ENCODE measurements around the gene ERVH48-1.
"Not testable (repeated sequence)": the region's sequence is repeated elsewhere in the genome, so short reads cannot be mapped to it uniquely, and the experiment has no call there.

Gene ERVH48-1

GRCh38 chr21:42918291-42918690, 7.1 kb downstream of the ERVH48-1 start:
- H3K4me3 ChIP-seq: no peak overlapping the region
- no peak overlapping the region for H3K27ac ChIP-seq

- Histone ChIP-seq H3K4me3 (no peak overlapping the region), H3K27ac (no peak overlapping the region)
These were observed 12.0 kb downstream of the ERVH48-1 start for GRCh38 chr21:42913476-42913875.

- H3K27ac ChIP-seq, H3K4me3 ChIP-seq: not testable (repeated sequence)
These were observed 13.5 kb downstream of the ERVH48-1 start for GRCh38 chr21:42911920-42912319.

- H3K27ac ChIP-seq, H3K4me3 ChIP-seq: not testable (repeated sequence)
These were observed 16.9 kb downstream of the ERVH48-1 start for GRCh38 chr21:42908484-42908883.

GRCh38 chr21:42906233-42906632, 19.2 kb downstream of the ERVH48-1 start:
- no peak overlapping the region for H3K4me3 ChIP-seq
- no peak overlapping the region for H3K27ac ChIP-seq

GRCh38 chr21:42905195-42905594, 20.2 kb downstream of the ERVH48-1 start:
- H3K4me3 ChIP-seq: no peak overlapping the region
- H3K27ac ChIP-seq: no peak overlapping the region

GRCh38 chr21:42903817-42904216, 21.6 kb downstream of the ERVH48-1 start:
- Histone ChIP-seq H3K4me3 (no peak overlapping the region), H3K27ac (no peak overlapping the region)

GRCh38 chr21:42900446-42900845, 25.0 kb downstream of the ERVH48-1 start:
- H3K27ac ChIP-seq: no peak overlapping the region
- H3K4me3 ChIP-seq: no peak overlapping the region

- peak within 1 kb of the TSS; percentile 82 to 99 (median 96) for H3K27ac ChIP-seq
- peak within 1 kb of the TSS; percentile 59 to 97 (median 75) for H3K4me3 ChIP-seq
These were observed 32.3 kb downstream of the ERVH48-1 start, which contains the start of gene NDUFV3 for GRCh38 chr21:42892931-42893755. NDUFV3 (plus strand) TSS chr21:42893309; CDS start chr21:42893334, 25 bp downstream.

- peak overlapping the region; percentile 38 to 98 (median 96) for H3K27ac ChIP-seq
- peak overlapping the region; percentile 59 to 97 (median 75) for H3K4me3 ChIP-seq
These were observed 32.9 kb downstream of the ERVH48-1 start for GRCh38 chr21:42892582-42892930.

GRCh38 chr21:42887326-42887725, 38.1 kb downstream of the ERVH48-1 start:
- H3K4me3 ChIP-seq: no peak overlapping the region
- H3K27ac ChIP-seq: no peak overlapping the region

- no peak overlapping the region for H3K4me3 ChIP-seq
- H3K27ac ChIP-seq: no peak overlapping the region
These were observed 41.5 kb downstream of the ERVH48-1 start for GRCh38 chr21:42883921-42884320.

GRCh38 chr21:42880352-42880751, 45.1 kb downstream of the ERVH48-1 start:
- peak overlapping the region in 3 of 7 experiments; percentile 93 to 100 (median 99) for H3K4me3 ChIP-seq
- peak overlapping the region in 5 of 21 experiments; percentile 62 to 98 (median 80) for H3K27ac ChIP-seq

- peak within 1 kb of the TSS; percentile 93 to 100 (median 99) for H3K4me3 ChIP-seq
These were observed 46.2 kb downstream of the ERVH48-1 start, which contains the start of gene WDR4 for GRCh38 chr21:42878993-42879787. WDR4 (minus strand) TSS chr21:42879539; CDS start chr21:42879495, 44 bp downstream.

GRCh38 chr21:42878678-42878992, 46.8 kb downstream of the ERVH48-1 start:
- Histone ChIP-seq H3K4me3 (peak overlapping the region; percentile 93 to 100 (median 99)), H3K27ac (peak overlapping the region in 20 of 21 experiments; percentile 77 to 98 (median 88))

More at GRCh38 chr21:42878993-42879787, 46.2 kb downstream of the ERVH48-1 start, which contains the start of gene WDR4:
- H3K27ac ChIP-seq: peak within 1 kb of the TSS; percentile 65 to 98 (median 87)

GRCh38 chr21:42875811-42876210, 49.6 kb downstream of the ERVH48-1 start:
- not testable (repeated sequence) for H3K27ac ChIP-seq, H3K4me3 ChIP-seq

- Histone ChIP-seq H3K4me3 (no peak overlapping the region), H3K27ac (no peak overlapping the region)
These were observed 52.3 kb downstream of the ERVH48-1 start for GRCh38 chr21:42873096-42873495.

- Histone ChIP-seq H3K27ac (no peak overlapping the region), H3K4me3 (no peak overlapping the region)
These were observed 57.2 kb downstream of the ERVH48-1 start for GRCh38 chr21:42868196-42868595.

All from skin epidermis (tissue), 12 donors.